GM12892 (cell line): Measurements from ENCODE around the gene HS3ST4.

ENCODE experiments used
- POLR2A ChIP-seq: IDR thresholded peaks from 2 replicates; pipeline ENCODE4 v1.6.1; 2011; ENCODE audit warnings: low read depth, low read length, control low read depth
- POLR2AphosphoS5 ChIP-seq: IDR thresholded peaks from 2 replicates; pipeline ENCODE4 v1.6.1; 2011; ENCODE audit warnings: low read depth, low read length, control low read depth

GRCh38 chr16:25656639-25657038 lies 35.1 kb upstream of the HS3ST4 start:
- TF ChIP-seq POLR2AphosphoS5: no peak
- no peak for TF ChIP-seq POLR2A
